Stimulated activated CD8-positive, alpha-beta memory T cell treated with anti-CD3 and anti-CD28 coated beads, Interleukin-7, amount 100 ng/mL, for 24 hours (primary cell): ENCODE measurements around the gene PTK6.

Source experiments
- DNase-seq: peaks from one replicate; pipeline ENCODE4 v3.0.0-alpha.2; 2020; ENCODE audit warnings: low read depth

PTK6 gene

DNA sequence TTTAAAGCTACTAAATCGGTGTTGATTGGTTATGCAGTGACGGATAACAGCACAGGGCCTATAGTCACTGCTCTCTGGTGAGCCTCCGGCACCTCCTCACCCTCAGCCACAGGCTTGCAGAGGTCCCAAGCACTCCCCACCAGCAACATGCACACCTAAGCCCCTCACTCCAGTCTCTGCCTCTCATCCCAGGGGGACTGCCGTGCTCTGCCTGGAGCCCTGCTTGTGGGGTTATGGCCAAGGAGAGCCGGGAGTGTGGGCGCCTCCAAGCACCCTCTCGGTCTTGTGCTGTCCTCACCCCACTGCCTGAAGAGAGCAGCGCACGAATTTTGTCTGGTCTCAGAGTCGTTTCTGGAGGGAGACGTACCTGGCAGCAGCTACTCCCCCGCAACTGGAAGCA is 31.5 kb downstream of the PTK6 start:
- no peak for DNase-seq

- DNase-seq = no peak
Measured at GRCh38 chr20:63505281-63505680, 31.9 kb downstream of the PTK6 start.

DNA sequence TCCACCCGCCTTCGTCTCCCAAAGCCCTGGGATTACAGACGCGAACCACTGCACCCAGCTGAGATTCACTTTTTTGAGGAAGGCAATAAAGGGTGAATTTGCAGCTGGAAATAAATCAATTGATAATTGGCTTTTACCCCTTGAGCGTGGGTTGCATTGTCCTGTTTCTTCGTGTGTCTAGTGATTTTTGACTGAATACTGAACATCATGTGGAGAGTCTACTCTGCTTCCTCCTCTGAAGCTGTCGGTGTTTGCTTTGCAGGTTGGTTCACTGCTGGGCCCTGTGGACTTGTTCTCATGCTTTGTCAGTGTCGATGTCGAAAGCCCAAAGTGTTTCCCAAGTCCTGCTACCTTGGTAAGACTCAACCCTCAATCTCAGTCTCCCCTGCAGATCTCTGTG is 32.5 kb downstream of the PTK6 start:
- no peak for DNase-seq

DNA sequence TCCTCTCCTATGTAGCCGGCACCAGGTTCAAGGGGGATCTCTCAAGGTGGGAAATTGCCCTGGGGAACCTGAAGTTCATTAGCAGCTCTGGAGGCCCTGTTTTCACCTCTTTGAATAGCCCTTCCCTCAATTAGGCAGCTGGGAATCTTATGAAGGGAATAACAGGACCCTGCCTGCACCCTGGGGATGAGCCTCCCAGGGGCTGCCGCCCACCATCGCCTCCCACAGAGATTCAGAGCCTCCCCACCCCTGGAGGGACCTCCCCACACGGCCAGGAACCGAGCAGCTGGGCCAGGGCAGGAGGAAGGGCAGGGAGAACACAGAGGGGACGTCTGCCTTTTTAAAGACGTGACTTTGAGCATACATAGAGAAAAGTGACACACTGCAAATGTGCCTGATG is 33.7 kb downstream of the PTK6 start:
- no peak for DNase-seq

DNA sequence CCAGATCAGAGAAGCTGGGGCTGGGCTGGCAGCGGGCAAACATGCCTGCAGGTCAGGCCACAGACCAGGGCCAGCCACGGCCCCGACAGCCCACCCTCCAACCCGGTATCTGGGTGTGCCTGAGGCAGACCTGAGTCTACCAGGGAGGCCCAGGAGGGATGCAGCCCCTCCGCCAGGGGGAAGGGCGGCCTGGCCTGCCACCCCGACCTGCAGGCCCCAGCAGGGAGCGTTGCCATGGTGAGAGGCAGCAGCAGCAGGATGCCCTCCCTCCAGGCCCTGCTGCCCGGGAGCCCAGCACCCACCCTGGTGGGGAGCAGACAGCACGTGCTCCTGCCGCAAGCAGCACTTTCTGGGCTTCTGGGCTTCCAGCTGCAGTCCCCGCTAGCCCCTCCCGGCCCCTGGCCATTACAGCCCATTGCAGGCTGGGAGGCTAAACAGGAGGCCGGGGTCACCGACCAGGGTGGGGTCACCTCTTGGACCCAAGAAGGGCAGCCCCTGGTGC is 34.5 kb downstream of the PTK6 start:
- DNase-seq = no peak

DNA sequence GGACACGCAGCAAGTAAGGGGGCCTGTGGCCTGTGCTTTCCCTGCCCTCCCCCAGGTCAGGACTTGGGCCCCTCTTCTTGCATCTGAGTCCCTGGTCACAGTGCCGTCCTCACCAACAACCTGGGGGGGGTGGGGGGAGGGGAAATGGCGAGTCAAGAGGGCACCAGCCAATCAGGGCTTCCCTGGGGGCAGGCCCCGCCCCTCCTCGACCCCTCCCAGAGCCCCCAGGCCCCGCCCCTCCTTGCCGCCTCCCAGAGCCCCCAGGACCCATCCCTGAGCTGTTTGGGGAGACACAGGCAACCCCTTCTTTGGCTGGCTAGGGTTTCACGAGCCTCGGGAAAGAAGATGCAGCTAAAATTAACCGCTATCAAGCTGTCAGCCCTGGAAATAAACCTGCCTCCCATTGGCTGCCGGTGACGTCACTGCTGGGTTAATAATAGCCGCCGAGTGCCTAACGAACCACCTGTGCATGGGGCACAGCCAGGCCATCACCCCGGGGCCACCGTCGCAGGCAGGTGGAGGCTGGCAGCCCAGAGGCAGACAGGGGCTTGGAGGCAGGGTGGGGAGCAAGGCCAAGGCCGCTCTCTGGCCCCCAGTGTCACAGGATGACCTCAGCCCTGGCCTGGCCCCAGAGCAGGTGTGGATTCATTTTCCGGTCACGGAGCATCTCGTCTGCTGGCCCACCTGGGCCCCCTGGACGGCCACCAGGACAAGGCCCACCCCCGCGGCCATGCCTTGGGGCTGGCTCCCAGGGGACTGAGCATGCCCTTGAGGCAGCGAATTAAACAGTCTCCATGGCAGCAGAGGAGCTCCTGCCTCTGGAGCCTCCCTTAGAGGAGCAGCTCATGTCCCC is 35.1 kb downstream of the PTK6 start:
- DNase-seq = no peak

- DNase-seq = no peak
Measured at GRCh38 chr20:63500902-63501817, 36.0 kb downstream of the PTK6 start.

GRCh38 chr20:63500151-63500901 is 36.9 kb downstream of the PTK6 start:
- no peak for DNase-seq

DNA sequence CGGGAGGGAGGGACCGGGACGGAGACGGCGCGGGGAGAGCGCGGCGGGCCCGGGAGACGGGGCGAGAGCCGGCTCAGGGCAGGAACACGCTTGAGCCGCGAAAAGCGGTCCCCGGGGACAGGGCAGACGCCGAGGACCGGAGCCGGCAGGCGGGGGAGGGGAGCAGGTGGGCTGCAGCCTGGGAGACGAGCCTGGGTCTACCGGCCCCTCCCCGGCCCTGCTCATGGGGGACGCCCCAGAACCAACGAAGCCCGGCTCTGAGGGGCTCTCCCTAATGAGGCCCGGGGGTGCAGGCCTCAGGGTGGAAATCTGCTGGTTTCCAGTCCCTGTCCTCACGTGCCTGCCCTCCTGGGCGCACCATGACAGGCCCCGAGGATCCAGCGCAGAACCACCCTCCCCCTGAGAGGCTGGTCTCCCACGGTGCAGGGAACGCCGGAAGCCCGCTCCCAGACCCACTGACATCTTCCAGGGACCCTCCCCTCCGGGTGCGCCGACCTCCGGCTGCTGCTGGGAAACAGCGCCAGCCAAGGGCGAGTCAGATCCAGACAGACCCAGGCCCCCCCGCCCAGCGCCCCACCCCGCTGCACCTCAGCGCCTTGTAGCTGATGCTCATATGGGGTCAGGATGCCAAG is 37.7 kb downstream of the PTK6 start:
- no peak for DNase-seq

- DNase-seq = no peak
Measured at GRCh38 chr20:63498960-63499337, 38.2 kb downstream of the PTK6 start, which contains the start of gene EEF1A2. Gene EEF1A2 (minus strand): TSS chr20:63499083. CDS start chr20:63497763, 1,320 bp downstream.

DNA sequence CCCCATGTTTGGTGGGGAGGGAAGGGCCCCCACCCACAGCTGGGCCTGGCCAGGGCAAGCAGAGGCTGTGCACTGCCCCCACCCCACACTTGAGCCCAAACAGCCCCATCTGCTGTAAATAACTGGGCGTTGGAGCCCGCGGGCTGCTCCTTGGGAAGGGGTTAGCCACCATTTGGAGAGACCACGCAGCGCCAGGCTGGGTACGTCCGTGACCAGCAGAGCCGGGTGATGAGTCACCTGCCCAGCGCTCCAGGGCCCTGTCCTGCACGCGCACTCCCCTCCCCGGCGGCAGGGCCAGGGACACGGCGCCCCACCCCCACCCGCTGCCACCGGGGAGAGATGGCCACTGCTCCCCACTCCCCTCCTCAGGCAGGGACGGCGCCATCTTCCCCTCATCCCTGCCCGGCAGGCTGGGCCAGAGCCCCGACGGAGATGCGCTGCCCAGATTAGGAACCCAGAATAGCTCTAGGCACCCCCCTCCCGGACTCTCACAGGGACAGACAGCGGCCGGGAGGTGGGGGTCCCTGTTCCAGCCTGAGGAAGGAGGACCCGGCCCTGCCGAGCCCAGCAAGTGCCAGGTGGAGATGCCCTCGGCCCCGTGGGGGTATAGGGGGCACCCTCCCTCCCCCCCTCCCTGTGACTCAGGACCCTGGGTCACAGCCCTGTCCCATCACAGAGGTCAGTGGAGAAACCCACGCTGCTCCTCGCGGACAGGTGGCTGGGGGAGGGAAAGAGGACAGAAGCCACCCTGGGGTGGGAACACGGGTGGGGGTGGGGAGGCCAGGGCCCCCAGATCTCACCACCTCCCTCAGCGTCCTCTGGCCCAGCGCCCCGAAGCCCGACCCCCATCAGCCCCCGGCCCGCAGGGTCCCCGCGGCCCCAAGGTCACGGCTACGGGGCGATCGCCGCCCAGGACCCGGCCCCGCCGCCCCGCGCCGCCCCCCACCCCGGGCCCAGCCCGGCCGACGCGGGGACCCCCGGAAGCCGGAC is 38.9 kb downstream of the PTK6 start:
- DNase-seq = no peak

DNA sequence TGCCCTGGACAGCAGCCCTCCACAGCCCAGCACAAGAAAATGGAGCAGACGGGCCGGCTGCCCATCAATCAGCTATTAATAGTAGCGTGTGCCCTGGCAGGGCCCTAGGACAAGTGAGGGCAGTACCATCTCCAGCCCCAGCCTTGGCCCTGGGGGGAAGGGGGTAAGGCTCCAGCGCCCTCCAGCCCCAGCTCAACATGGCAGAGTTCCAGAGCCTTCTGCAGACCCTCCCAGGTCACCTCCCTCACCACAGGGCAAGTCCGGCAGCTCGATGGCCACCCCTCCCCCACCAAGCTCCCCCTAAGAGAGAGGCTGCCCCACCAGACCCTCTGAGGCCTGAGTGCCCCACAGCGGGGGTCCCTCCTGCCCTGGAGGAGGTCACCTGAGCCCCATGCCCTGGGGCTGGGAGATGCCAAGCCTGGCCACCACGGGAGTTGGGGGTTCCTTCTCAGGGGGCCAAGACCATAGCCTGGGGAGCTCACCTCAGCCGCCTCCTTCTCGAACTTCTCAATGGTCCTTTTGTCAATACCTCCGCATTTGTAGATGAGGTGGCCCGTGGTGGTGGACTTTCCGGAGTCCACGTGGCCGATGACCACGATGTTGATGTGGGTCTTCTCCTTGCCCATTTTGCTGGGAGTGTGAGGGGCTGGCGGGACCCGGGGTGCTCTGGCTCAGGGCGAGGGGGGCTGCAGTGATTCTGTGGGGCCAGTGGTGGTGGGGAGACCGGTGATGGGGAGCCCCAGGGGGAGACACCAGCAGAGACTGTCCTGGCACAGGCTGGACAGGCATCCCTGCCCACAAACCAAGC is 39.8 kb downstream of the PTK6 start:
- DNase-seq = no peak

- DNase-seq = no peak
Measured at GRCh38 chr20:63496596-63497120, 40.5 kb downstream of the PTK6 start.

- peak; percentile 61 for DNase-seq
Measured at GRCh38 chr20:63495741-63496595, 41.2 kb downstream of the PTK6 start.

- no peak for DNase-seq
Measured at GRCh38 chr20:63495167-63495720, 41.9 kb downstream of the PTK6 start.

DNA sequence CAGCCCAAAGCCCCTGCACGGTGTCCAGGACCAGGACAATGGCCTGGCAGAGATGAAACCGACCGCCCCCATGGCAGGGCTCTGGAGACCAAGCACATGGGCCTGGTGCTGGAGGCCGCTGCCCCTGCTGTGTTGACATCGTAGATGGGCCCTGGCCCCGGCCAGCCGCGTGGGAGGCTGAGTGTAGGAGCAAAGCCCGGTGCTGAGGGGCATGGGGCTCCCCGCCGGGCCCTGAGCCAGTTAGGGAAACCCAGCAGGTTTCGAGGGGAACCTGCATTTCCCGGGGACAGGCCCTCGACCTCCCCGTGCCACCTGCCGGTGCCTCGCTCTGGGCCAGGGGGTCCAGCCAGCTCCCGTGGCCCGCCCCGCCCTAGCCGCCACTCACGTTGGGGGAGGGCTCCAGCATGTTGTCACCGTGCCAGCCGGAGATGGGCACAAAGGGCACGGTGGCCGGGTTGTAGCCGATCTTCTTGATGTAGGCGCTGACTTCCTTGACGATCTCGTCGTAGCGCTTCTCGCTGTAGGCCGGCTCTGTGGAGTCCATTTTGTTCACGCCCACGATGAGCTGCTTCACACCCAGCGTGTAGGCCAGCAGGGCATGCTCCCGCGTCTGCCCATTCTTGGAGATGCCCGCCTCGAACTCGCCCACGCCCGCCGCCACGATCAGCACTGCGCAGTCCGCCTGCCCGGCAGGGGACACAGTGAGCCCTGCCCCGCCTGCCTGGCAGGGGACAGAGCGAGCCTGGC is 42.6 kb downstream of the PTK6 start:
- no peak for DNase-seq

DNA sequence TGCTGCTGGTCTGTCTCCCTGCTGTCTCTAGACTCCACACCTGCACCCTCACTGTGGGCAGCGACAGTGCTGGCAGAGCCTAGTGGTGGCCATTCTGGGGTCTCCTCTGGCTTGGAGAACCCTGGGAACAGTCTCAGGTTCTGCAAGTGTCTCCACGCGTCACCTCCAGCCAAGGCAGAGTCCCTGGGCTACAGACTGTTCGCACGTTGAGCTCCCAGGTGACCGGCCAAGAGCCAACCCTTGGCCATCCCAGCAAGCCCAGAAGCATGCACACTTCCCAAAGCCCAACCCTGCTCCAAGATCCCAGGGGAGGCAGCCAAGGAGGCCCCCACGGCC is 43.1 kb downstream of the PTK6 start:
- no peak for DNase-seq
